Ammon's horn (tissue), 1 donor: ENCODE results near the gene FARP1.
A peak's percentile ranks its signal among the peaks of the same experiment; 100 is the strongest.
"Not testable (repeated sequence)": the region's sequence is repeated elsewhere in the genome, so short reads cannot be mapped to it uniquely, and the experiment has no call there.

Source experiments
- DNase-seq: peaks from one replicate; pipeline ENCODE4 v3.0.0-alpha.2; 2016; ENCODE audit warnings: low spot score

Gene FARP1

GRCh38 chr13:98363326-98363725 lies 220.4 kb downstream of the FARP1 start:
- DNase-seq: no peak

GRCh38 chr13:98364179-98364578 lies 221.3 kb downstream of the FARP1 start:
- DNase-seq: no peak

- no peak for DNase-seq
Measured at GRCh38 chr13:98364647-98365046, 221.8 kb downstream of the FARP1 start.

GRCh38 chr13:98365302-98365701 lies 222.4 kb downstream of the FARP1 start:
- DNase-seq: no peak

GRCh38 chr13:98366010-98366409 lies 223.1 kb downstream of the FARP1 start:
- no peak for DNase-seq

GRCh38 chr13:98366443-98366842 lies 223.5 kb downstream of the FARP1 start:
- DNase-seq: no peak

GRCh38 chr13:98366959-98367358 lies 224.1 kb downstream of the FARP1 start:
- DNase-seq: no peak

- no peak for DNase-seq
Measured at GRCh38 chr13:98368019-98368418, 225.1 kb downstream of the FARP1 start.

- DNase-seq: not testable (repeated sequence)
Measured at GRCh38 chr13:98369520-98369919, 226.6 kb downstream of the FARP1 start.

GRCh38 chr13:98370261-98370660 lies 227.4 kb downstream of the FARP1 start:
- no peak for DNase-seq

GRCh38 chr13:98370806-98371515 lies 228.1 kb downstream of the FARP1 start:
- no peak for DNase-seq

- no peak for DNase-seq
Measured at GRCh38 chr13:98371516-98372023, 228.7 kb downstream of the FARP1 start.

- no peak for DNase-seq
Measured at GRCh38 chr13:98372876-98373275, 230.0 kb downstream of the FARP1 start.

GRCh38 chr13:98374750-98375149 lies 231.9 kb downstream of the FARP1 start:
- DNase-seq: no peak

GRCh38 chr13:98377635-98378378 lies 234.9 kb downstream of the FARP1 start:
- DNase-seq: no peak

- DNase-seq: no peak
Measured at GRCh38 chr13:98384739-98385138, 241.8 kb downstream of the FARP1 start.

- DNase-seq: no peak
Measured at GRCh38 chr13:98385606-98386005, 242.7 kb downstream of the FARP1 start.

GRCh38 chr13:98386637-98387036 lies 243.7 kb downstream of the FARP1 start:
- no peak for DNase-seq

GRCh38 chr13:98389319-98389718 lies 246.4 kb downstream of the FARP1 start:
- DNase-seq: no peak

- DNase-seq: peak; percentile 69
Measured at GRCh38 chr13:98390086-98390715, 247.3 kb downstream of the FARP1 start.

- peak; percentile 64 for DNase-seq
Measured at GRCh38 chr13:98393873-98394272, 251.0 kb downstream of the FARP1 start.

- DNase-seq: no peak
Measured at GRCh38 chr13:98394820-98395510, 252.1 kb downstream of the FARP1 start.
